Panc1 (cell line): Measurements from ENCODE around the gene ATP1A3. TPM values are rescaled to one million over a fixed set of nuclear protein-coding genes. Genes with fewer than 3 reads are reported as not detected.
A peak's percentile ranks its signal among the peaks of the same experiment; 100 is the strongest.

Source experiments
- ATAC-seq: fragments of 200-7000 bp; cut with Tn5 transposase; 2 replicates; pipeline ENCODE4 v1.9.1; 2020; ENCODE audit warnings: mild to moderate bottlenecking, moderate library complexity
- BruUV-seq: library from RNA; stranded (reverse); fragments of 400-500 nt; replicated peaks from 2 replicates; lab custom pipeline; 2021; lab: Mats Ljungman, UMichigan
- CTCF ChIA-PET: fragments of 300-600 bp; sonication (Branson Sonifier 250); formaldehyde crosslinking; loops from one replicate; lab custom pipeline; 2022; ENCODE audit warnings: antibody characterized with exemption; lab: Charles Lee
- POLR2A ChIA-PET: fragments of 300-600 bp; sonication (Branson Sonifier 250); formaldehyde crosslinking; loops from one replicate; lab custom pipeline; 2022; ENCODE audit warnings: antibody characterized with exemption; lab: Charles Lee
- DNase-seq: peaks from one replicate; pipeline ENCODE4 v3.0.0-alpha.2; 2010; ENCODE audit warnings: low read depth, low spot score
- H3K27ac ChIP-seq: 2 replicates; pipeline ENCODE4 v1.5.1; 2011; ENCODE audit warnings: mild to moderate bottlenecking, low read length, inconsistent platforms
- H3K27me3 ChIP-seq: fragments of 200-500 bp; sonication (Bioruptor generic); 2 replicates; pipeline ENCODE4 v1.6.0; 2014; ENCODE audit warnings: low read length, inconsistent platforms; ENCODE audit not compliant: control insufficient read depth, insufficient read depth
- H3K36me3 ChIP-seq: fragments of 200-500 bp; sonication (Bioruptor generic); 2 replicates; pipeline ENCODE4 v1.5.1; 2014; ENCODE audit warnings: inconsistent platforms, mild to moderate bottlenecking, low read length, moderate library complexity; ENCODE audit not compliant: control insufficient read depth, insufficient read depth
- H3K4me1 ChIP-seq: 2 replicates; pipeline ENCODE4 v1.5.1; 2011; ENCODE audit warnings: inconsistent platforms, mild to moderate bottlenecking, low read length, moderate library complexity; ENCODE audit not compliant: control insufficient read depth, insufficient read depth
- H3K4me3 ChIP-seq, 2 experiments: 2 replicates each; pipeline ENCODE4 v1.5.1; 2011 to 2012; ENCODE audit warnings: low read depth in 2 of 2, low read length in 2 of 2, mild to moderate bottlenecking in 2 of 2, inconsistent platforms in 1 of 2, moderate library complexity in 1 of 2
- H3K9me3 ChIP-seq: fragments of 200-500 bp; sonication (Bioruptor generic); 2 replicates; pipeline ENCODE4 v1.5.1; 2014; ENCODE audit warnings: low read depth, mild to moderate bottlenecking, inconsistent platforms, low read length, moderate library complexity; ENCODE audit not compliant: control insufficient read depth, insufficient read depth
- CTCF ChIP-seq: fragments of 450-650 bp; IDR thresholded peaks from 2 replicates; pipeline ENCODE4 v1.5.1; 2017; ENCODE audit warnings: mild to moderate bottlenecking
- POLR2AphosphoS5 ChIP-seq: IDR thresholded peaks from 2 replicates; pipeline ENCODE4 v1.6.1; 2012; ENCODE audit warnings: mild to moderate bottlenecking, low read depth, low read length, moderate library complexity
- REST ChIP-seq, 2 experiments: IDR thresholded peaks; 2 replicates each; pipeline ENCODE4 v1.6.1; 2011 to 2012; ENCODE audit warnings: low read depth in 2 of 2, control low read depth in 1 of 2, low read length in 1 of 2, mild to moderate bottlenecking in 1 of 2, moderate library complexity in 1 of 2; ENCODE audit not compliant: insufficient read depth in 1 of 2
- SIN3A ChIP-seq: IDR thresholded peaks from 2 replicates; pipeline ENCODE4 v1.6.1; 2012; ENCODE audit warnings: low read depth, mild to moderate bottlenecking, low read length, moderate library complexity, borderline replicate concordance; ENCODE audit not compliant: insufficient read depth
- TCF7L2 ChIP-seq: IDR thresholded peaks from 2 replicates; pipeline ENCODE4 v1.6.1; 2011; ENCODE audit warnings: mild to moderate bottlenecking, low read depth, low read length, inconsistent platforms
- in situ Hi-C: cut with HindIII; loops from 2 replicates; pipeline ENCODE4 v1.10.0; 2016; ENCODE audit warnings: low sequenced_read_pairs, low pct_unique_long_range_greater_than_20kb
- intact Hi-C: fragments of 100-400 bp; cut with micrococcal nuclease; formaldehyde crosslinking; loops from one replicate; pipeline ENCODE4 v1.10.0; 2022; ENCODE audit not compliant: unreplicated experiment
- total RNA-seq: library from RNA; stranded (reverse); gene quantifications from one replicate; pipeline ENCODE4 v1.2.1, GENCODE V29; 2021; ENCODE audit not compliant: unreplicated experiment

Gene ATP1A3
- total RNA-seq, 1 experiment from 2014 or later = 4.9 TPM

DNA sequence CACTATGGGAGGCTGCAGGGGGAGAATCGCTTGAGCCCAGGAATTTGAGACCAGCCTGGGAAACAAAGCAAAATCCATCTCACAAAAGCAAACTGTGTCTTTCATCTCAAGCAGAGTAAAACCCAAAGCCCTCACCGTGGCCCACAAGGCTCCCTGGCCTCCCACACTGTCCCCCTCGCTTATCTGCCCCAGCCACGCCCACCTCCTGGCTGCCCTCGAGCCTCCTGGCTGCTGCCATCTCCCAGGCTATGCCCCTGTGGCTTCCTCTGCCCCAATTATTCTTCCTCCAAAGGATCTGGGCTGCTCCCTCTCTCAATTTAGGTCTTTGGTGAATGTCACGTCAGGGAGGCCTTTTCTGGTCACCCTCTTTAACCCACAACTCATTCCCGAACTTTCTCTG, 38.5 kb downstream of the ATP1A3 start:
- CTCF ChIA-PET = no interaction called here
- TF ChIP-seq CTCF = no peak
- intact Hi-C loops (loop anchor here (5.0 kb wide), 1 partner anchor 78 kb away; the partner anchor contains the start of gene CD79A), in situ Hi-C loops (no loop called here)
- BruUV-seq = no TSS peak
- Histone ChIP-seq H3K4me3 (no peak overlapping the region), H3K27ac (no peak overlapping the region), H3K4me1 (peaks cover 7% of the 10 kb centered on the region), H3K9me3 (no peaks in the 10 kb centered on the region), H3K36me3 (no peaks in the 10 kb centered on the region), H3K27me3 (no peaks in the 10 kb centered on the region)
- no peak for ATAC-seq
- POLR2A ChIA-PET = no interaction called here
- no peak for DNase-seq

DNA sequence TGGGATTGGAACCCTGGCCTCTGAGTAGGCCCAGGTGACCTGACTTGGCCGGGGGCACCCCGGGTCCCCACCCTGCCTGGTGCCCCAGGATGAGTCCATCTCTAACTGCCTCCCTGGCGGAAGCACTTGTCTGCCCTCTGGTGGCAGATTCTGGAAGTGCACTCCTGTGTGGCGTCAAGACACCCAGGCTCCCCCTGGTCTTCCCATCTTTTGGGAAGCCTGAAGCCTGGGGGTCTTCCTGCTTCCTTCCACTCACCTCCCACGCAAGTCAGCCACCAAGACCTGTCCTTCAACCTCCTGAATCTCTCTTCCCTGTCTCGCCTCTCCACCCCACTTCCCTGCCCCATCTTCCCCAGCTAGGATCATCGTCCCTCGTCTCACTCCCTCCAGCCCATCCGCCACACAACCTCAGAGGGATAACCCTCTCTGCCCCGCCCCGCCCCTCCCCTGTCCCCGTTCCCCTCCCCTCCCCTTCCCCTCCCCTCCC, 42.3 kb downstream of the ATP1A3 start:
- intact Hi-C loops (no loop called here), in situ Hi-C loops (no loop called here)
- Histone ChIP-seq H3K4me3 (no peak overlapping the region), H3K9me3 (no peaks in the 10 kb centered on the region), H3K36me3 (no peaks in the 10 kb centered on the region), H3K27me3 (no peaks in the 10 kb centered on the region), H3K4me1 (no peaks in the 10 kb centered on the region), H3K27ac (no peak overlapping the region)
- ChIA-PET POLR2A (no interaction called here), CTCF (no interaction called here)
- ATAC-seq = peak; percentile 88
- BruUV-seq = no TSS peak
- peak; percentile 57 for DNase-seq
- TF ChIP-seq POLR2AphosphoS5 (no peak), TCF7L2 (no peak), CTCF (peak; percentile 93), REST (IDR thresholded peaks at IDR 0.05; ENCODE audit: insufficient read depth in 1 of 2, low read depth in 2 of 2, low read length in 1 of 2) (no peak), SIN3A (no peak)
